Measurements from ENCODE around the gene RAB34.

RAB34 gene

DNA sequence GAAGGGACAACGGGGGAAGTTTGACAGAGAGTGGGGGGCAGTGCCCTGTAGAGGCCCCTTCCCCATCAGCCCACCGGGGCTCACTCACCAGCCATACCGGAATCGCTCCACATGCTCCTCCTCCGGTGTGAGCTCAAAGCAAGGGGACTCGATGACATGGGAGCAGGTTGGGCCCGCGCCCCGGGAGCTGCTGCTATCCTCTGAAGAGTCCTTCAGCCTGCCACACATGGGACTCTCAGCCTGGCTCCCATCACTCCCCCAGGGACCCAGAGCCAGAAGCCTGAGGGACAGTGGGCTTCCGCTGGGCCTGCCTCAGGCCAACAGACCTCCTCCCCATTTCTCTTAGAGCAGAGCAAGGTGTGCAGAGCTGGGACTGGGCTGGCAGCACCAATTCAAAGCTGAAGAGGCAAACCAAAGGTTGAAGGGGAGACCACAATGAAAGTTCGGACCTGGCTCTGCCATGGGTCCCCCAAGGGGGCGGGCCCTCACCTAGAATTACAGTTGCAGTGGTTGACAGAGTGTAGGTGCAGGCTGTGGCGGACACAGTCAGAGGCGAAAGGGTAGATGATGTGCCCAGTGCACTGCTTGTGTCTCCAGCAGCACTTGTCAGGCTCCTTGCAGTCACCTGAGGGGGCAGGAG, 13.3 kb downstream of the RAB34 start (continued):
- TF ChIP-seq SP7 (tag by site-specific recombination; IDR thresholded peaks at IDR 0.05) (no peak), ZNF654 (tag by site-specific recombination; IDR thresholded peaks at IDR 0.05; ENCODE audit: low read depth) (no peak), BCL11A (tag by site-specific recombination; IDR thresholded peaks at IDR 0.05; ENCODE audit: low read depth) (no peak), SETDB1 (IDR thresholded peaks at IDR 0.05; ENCODE audit: insufficient read length, low read length) (no peak), ZNF19 (tag by site-specific recombination; IDR thresholded peaks at IDR 0.05; ENCODE audit: low read depth) (no peak), HOXA7 (CRISPR knock-in tag; IDR thresholded peaks at IDR 0.05; ENCODE audit: borderline replicate concordance) (no peak)

DNA sequence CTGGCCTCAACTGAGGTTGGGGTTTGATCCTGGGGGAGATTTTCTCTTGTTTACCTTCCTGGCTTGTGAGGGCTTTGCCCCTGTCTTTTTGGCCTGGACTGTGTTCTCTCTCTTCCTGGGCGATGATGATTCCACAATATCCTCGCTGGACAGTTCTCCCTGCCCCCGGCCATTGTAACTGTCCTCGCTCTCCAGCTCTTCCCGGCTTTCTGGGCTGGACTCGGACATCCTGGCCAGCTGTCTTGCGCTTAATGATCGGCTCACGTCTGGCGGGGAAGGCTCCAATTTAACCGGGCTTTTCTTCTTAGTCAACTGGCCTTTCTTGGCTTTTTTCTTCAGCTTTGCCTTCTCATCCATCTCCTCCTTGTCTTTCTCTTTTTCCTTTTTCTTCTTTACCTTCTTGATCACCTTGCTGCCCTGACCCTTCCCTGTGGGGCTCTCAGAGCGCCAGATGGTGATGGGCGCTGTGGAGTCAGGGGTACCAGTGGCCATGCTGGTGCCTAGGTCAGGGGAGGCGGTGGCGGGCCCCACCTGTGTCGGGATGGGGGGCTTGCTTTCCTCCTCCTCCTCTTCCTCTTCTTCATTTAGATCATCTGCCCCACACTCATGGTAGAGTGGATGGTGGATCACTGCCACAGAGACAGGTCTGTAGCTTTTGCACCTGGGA, 14.0 kb downstream of the RAB34 start:
- H3K36me3 ChIP-seq (ENCODE audit: control insufficient read depth in 2 of 2, insufficient read depth in 1 of 2, low read length in 2 of 2), result peaks cover 8 to 75% of the 10 kb centered on the region in 2 experiments
- H3K9me3 ChIP-seq (ENCODE audit: control insufficient read depth, insufficient read depth, low read depth, low read length), result no peaks in the 10 kb centered on the region
- ChIA-PET CTCF (interaction anchor here (2.0 kb wide), 1 partner anchor 8 kb away, joined by 6 read pairs; the partner anchor contains the start of gene PROCA1), POLR2A (interaction anchor here (1.1 to 10.5 kb wide), 5 partner anchors 13 to 48 kb away, joined by 3 to 190 read pairs (median 4); partner anchors contain the start of genes RPL23A and SDF2)
- H3K4me3 ChIP-seq (ENCODE audit: low read depth, low read length), result no peak overlapping the region
- H3K27ac ChIP-seq (ENCODE audit: extremely low read depth, low read depth, low read length), result 0 out of 2 replicates have a peak overlapping the region, but pooled peaks have one; percentile 3
- TF ChIP-seq, protein P1, sequence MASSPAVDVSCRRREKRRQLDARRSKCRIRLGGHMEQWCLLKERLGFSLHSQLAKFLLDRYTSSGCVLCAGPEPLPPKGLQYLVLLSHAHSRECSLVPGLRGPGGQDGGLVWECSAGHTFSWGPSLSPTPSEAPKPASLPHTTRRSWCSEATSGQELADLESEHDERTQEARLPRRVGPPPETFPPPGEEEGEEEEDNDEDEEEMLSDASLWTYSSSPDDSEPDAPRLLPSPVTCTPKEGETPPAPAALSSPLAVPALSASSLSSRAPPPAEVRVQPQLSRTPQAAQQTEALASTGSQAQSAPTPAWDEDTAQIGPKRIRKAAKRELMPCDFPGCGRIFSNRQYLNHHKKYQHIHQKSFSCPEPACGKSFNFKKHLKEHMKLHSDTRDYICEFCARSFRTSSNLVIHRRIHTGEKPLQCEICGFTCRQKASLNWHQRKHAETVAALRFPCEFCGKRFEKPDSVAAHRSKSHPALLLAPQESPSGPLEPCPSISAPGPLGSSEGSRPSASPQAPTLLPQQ (tag by site-specific recombination; IDR thresholded peaks at IDR 0.05), result peak; percentile 78
- TF ChIP-seq, protein P2, sequence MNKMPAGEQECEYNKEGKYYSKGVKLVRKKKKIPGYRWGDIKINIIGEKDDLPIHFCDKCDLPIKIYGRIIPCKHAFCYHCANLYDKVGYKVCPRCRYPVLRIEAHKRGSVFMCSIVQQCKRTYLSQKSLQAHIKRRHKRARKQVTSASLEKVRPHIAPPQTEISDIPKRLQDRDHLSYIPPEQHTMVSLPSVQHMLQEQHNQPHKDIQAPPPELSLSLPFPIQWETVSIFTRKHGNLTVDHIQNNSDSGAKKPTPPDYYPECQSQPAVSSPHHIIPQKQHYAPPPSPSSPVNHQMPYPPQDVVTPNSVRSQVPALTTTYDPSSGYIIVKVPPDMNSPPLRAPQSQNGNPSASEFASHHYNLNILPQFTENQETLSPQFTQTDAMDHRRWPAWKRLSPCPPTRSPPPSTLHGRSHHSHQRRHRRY (tag by site-specific recombination; IDR thresholded peaks at IDR 0.05), result no peak
- TF ChIP-seq, protein P3, sequence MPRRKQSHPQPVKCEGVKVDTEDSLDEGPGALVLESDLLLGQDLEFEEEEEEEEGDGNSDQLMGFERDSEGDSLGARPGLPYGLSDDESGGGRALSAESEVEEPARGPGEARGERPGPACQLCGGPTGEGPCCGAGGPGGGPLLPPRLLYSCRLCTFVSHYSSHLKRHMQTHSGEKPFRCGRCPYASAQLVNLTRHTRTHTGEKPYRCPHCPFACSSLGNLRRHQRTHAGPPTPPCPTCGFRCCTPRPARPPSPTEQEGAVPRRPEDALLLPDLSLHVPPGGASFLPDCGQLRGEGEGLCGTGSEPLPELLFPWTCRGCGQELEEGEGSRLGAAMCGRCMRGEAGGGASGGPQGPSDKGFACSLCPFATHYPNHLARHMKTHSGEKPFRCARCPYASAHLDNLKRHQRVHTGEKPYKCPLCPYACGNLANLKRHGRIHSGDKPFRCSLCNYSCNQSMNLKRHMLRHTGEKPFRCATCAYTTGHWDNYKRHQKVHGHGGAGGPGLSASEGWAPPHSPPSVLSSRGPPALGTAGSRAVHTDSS (tag by site-specific recombination; IDR thresholded peaks at IDR 0.05), result 0 out of 2 replicates have a peak, but pooled peaks have one; percentile 14
- TF ChIP-seq, protein P4, sequence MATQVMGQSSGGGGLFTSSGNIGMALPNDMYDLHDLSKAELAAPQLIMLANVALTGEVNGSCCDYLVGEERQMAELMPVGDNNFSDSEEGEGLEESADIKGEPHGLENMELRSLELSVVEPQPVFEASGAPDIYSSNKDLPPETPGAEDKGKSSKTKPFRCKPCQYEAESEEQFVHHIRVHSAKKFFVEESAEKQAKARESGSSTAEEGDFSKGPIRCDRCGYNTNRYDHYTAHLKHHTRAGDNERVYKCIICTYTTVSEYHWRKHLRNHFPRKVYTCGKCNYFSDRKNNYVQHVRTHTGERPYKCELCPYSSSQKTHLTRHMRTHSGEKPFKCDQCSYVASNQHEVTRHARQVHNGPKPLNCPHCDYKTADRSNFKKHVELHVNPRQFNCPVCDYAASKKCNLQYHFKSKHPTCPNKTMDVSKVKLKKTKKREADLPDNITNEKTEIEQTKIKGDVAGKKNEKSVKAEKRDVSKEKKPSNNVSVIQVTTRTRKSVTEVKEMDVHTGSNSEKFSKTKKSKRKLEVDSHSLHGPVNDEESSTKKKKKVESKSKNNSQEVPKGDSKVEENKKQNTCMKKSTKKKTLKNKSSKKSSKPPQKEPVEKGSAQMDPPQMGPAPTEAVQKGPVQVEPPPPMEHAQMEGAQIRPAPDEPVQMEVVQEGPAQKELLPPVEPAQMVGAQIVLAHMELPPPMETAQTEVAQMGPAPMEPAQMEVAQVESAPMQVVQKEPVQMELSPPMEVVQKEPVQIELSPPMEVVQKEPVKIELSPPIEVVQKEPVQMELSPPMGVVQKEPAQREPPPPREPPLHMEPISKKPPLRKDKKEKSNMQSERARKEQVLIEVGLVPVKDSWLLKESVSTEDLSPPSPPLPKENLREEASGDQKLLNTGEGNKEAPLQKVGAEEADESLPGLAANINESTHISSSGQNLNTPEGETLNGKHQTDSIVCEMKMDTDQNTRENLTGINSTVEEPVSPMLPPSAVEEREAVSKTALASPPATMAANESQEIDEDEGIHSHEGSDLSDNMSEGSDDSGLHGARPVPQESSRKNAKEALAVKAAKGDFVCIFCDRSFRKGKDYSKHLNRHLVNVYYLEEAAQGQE (tag by site-specific recombination; IDR thresholded peaks at IDR 0.05), result peak; percentile 66
- TF ChIP-seq, protein P5, sequence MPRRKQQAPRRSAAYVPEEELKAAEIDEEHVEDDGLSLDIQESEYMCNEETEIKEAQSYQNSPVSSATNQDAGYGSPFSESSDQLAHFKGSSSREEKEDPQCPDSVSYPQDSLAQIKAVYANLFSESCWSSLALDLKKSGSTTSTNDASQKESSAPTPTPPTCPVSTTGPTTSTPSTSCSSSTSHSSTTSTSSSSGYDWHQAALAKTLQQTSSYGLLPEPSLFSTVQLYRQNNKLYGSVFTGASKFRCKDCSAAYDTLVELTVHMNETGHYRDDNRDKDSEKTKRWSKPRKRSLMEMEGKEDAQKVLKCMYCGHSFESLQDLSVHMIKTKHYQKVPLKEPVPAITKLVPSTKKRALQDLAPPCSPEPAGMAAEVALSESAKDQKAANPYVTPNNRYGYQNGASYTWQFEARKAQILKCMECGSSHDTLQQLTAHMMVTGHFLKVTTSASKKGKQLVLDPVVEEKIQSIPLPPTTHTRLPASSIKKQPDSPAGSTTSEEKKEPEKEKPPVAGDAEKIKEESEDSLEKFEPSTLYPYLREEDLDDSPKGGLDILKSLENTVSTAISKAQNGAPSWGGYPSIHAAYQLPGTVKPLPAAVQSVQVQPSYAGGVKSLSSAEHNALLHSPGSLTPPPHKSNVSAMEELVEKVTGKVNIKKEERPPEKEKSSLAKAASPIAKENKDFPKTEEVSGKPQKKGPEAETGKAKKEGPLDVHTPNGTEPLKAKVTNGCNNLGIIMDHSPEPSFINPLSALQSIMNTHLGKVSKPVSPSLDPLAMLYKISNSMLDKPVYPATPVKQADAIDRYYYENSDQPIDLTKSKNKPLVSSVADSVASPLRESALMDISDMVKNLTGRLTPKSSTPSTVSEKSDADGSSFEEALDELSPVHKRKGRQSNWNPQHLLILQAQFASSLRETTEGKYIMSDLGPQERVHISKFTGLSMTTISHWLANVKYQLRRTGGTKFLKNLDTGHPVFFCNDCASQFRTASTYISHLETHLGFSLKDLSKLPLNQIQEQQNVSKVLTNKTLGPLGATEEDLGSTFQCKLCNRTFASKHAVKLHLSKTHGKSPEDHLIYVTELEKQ (tag by site-specific recombination; IDR thresholded peaks at IDR 0.05; ENCODE audit: borderline replicate concordance), result no peak
- TF ChIP-seq ZNF366 (tag by site-specific recombination; conservative IDR thresholded peaks at IDR 0.05), result 0 out of 2 replicates have a peak, but pooled peaks have one; percentile 24
- TF ChIP-seq ZNF404 (tag by site-specific recombination; IDR thresholded peaks at IDR 0.05), result no peak
- TF ChIP-seq ZFP69B (tag by site-specific recombination; IDR thresholded peaks at IDR 0.05), result peak; percentile 61; the same call in 1 of the 2 replicates
- H3K4me1 ChIP-seq (ENCODE audit: control insufficient read depth, insufficient read depth, low read length), result no peaks in the 10 kb centered on the region

Measured in HEK293 (cell line).